ENCODE measurements around the gene ZNF304. TPM values are rescaled to one million over a fixed set of nuclear protein-coding genes. Genes with fewer than 3 reads are reported as not detected.

ZNF304 gene
- total RNA-seq, 1 donor from 2014 or later, result 15.8 TPM

GRCh38 chr19:57406516-57407123, 55.5 kb downstream of the ZNF304 start:
- Mint-ChIP-seq H3K9me3 (ENCODE audit: unreplicated experiment) (no peaks in the 10 kb centered on the region), H3K27me3 (ENCODE audit: unreplicated experiment) (no peaks in the 10 kb centered on the region), H3K4me1 (ENCODE audit: low read depth, unreplicated experiment) (peaks cover 2% of the 10 kb centered on the region), H3K36me3 (ENCODE audit: unreplicated experiment) (peaks cover 9% of the 10 kb centered on the region), H3K27ac (ENCODE audit: unreplicated experiment) (no peak overlapping the region), H3K4me3 (ENCODE audit: unreplicated experiment) (no peak overlapping the region)
- peak; percentile 89 for DNase-seq
- TF ChIP-seq, protein P1, sequence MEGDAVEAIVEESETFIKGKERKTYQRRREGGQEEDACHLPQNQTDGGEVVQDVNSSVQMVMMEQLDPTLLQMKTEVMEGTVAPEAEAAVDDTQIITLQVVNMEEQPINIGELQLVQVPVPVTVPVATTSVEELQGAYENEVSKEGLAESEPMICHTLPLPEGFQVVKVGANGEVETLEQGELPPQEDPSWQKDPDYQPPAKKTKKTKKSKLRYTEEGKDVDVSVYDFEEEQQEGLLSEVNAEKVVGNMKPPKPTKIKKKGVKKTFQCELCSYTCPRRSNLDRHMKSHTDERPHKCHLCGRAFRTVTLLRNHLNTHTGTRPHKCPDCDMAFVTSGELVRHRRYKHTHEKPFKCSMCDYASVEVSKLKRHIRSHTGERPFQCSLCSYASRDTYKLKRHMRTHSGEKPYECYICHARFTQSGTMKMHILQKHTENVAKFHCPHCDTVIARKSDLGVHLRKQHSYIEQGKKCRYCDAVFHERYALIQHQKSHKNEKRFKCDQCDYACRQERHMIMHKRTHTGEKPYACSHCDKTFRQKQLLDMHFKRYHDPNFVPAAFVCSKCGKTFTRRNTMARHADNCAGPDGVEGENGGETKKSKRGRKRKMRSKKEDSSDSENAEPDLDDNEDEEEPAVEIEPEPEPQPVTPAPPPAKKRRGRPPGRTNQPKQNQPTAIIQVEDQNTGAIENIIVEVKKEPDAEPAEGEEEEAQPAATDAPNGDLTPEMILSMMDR (IDR thresholded peaks at IDR 0.05; ENCODE audit: partially characterized antibody, unreplicated experiment), result peak; percentile 41

Other genes starting within 250 kb of the ZNF304 start
- not detected for gene USP29, start 231.3 kb upstream of the ZNF304 start, total RNA-seq (ENCODE audit: unreplicated experiment)
- not detected for gene ZIM3, start 206.1 kb upstream of the ZNF304 start, total RNA-seq (ENCODE audit: unreplicated experiment)
- gene DUXA, start 183.8 kb upstream of the ZNF304 start, total RNA-seq (ENCODE audit: unreplicated experiment), result not detected
- gene ZNF264, start 159.8 kb upstream of the ZNF304 start, total RNA-seq (ENCODE audit: unreplicated experiment), result 37.8 TPM
- 2.8 TPM for gene AURKC, start 120.2 kb upstream of the ZNF304 start, total RNA-seq (ENCODE audit: unreplicated experiment)
- gene ZNF805, start 110.6 kb upstream of the ZNF304 start, total RNA-seq (ENCODE audit: unreplicated experiment), result 15.5 TPM
- 62.1 TPM for gene ZNF460, start 70.8 kb upstream of the ZNF304 start, total RNA-seq (ENCODE audit: unreplicated experiment)
- gene ZNF543, start 30.8 kb upstream of the ZNF304 start, total RNA-seq (ENCODE audit: unreplicated experiment), result 16.7 TPM
- gene TRAPPC2B, start 12.3 kb downstream of the ZNF304 start, total RNA-seq (ENCODE audit: unreplicated experiment), result 15.7 TPM
- gene ZNF547, start 12.3 kb downstream of the ZNF304 start, total RNA-seq (ENCODE audit: unreplicated experiment), result 9.5 TPM
- gene ZNF548, start 38.6 kb downstream of the ZNF304 start, total RNA-seq (ENCODE audit: unreplicated experiment), result 35.4 TPM
- 21.5 TPM for gene ZNF17, start 59.9 kb downstream of the ZNF304 start, total RNA-seq (ENCODE audit: unreplicated experiment)
- gene ZNF749, start 84.1 kb downstream of the ZNF304 start, total RNA-seq (ENCODE audit: unreplicated experiment), result 23.3 TPM
- gene VN1R1, start 105.9 kb downstream of the ZNF304 start, total RNA-seq (ENCODE audit: unreplicated experiment), result 2.5 TPM
- gene ZNF772, start 126.3 kb downstream of the ZNF304 start, total RNA-seq (ENCODE audit: unreplicated experiment), result 33.2 TPM
- gene ZNF419, start 136.5 kb downstream of the ZNF304 start, total RNA-seq (ENCODE audit: unreplicated experiment), result 17.7 TPM
- 13.9 TPM for gene ZNF773, start 148.7 kb downstream of the ZNF304 start, total RNA-seq (ENCODE audit: unreplicated experiment)
- gene ZNF549, start 176.1 kb downstream of the ZNF304 start, total RNA-seq (ENCODE audit: unreplicated experiment), result 10.8 TPM
- gene ZNF550, start 208.6 kb downstream of the ZNF304 start, total RNA-seq (ENCODE audit: unreplicated experiment), result 12.9 TPM
- gene ZNF416, start 227.6 kb downstream of the ZNF304 start, total RNA-seq (ENCODE audit: unreplicated experiment), result 11.2 TPM
- 21.5 TPM for gene ZIK1, start 232.9 kb downstream of the ZNF304 start, total RNA-seq (ENCODE audit: unreplicated experiment)
- 4.6 TPM for gene ZNF530, start 248.6 kb downstream of the ZNF304 start, total RNA-seq (ENCODE audit: unreplicated experiment)

Measured in glutamatergic neuron (in vitro differentiated cells).